Hepatocyte (in vitro differentiated cells): Measurements from ENCODE around the gene MECR. TPM values are rescaled to one million over a fixed set of nuclear protein-coding genes. Genes with fewer than 3 reads are reported as not detected.

Source experiments
- DNase-seq: peaks from one replicate; pipeline ENCODE4 v3.0.0-alpha.2; 2016; ENCODE audit warnings: low spot score
- H2AFZ ChIP-seq: fragments of 200-600 bp; sonication (generic); 2 replicates; pipeline ENCODE4 v1.6.0; 2016; ENCODE audit warnings: antibody characterized with exemption, mild to moderate bottlenecking
- H3K27ac ChIP-seq: fragments of 200-600 bp; sonication (generic); 2 replicates; pipeline ENCODE4 v1.5.1; 2016; ENCODE audit warnings: mild to moderate bottlenecking
- H3K27me3 ChIP-seq: fragments of 200-600 bp; sonication (generic); 2 replicates; pipeline ENCODE4 v1.6.1; 2016
- H3K36me3 ChIP-seq: fragments of 200-600 bp; sonication (generic); replicated peaks from 2 replicates; pipeline ENCODE4 v1.5.1; 2016; ENCODE audit warnings: low read depth; ENCODE audit not compliant: insufficient read depth
- H3K4me1 ChIP-seq: fragments of 200-600 bp; sonication (generic); 2 replicates; pipeline ENCODE4 v1.5.1; 2016; ENCODE audit warnings: mild to moderate bottlenecking, moderate library complexity; ENCODE audit not compliant: insufficient read depth
- H3K4me2 ChIP-seq: fragments of 200-600 bp; sonication (generic); 2 replicates; pipeline ENCODE4 v1.6.0; 2016
- H3K4me3 ChIP-seq: fragments of 200-600 bp; sonication (generic); 2 replicates; pipeline ENCODE4 v1.5.1; 2016; ENCODE audit warnings: mild to moderate bottlenecking
- H3K79me2 ChIP-seq: fragments of 200-600 bp; sonication (generic); 2 replicates; pipeline ENCODE4 v1.6.0; 2017; ENCODE audit warnings: mild to moderate bottlenecking
- H3K9me2 ChIP-seq: fragments of 200-600 bp; sonication (generic); replicated peaks from 2 replicates; pipeline ENCODE4 v1.6.0; 2017; ENCODE audit warnings: mild to moderate bottlenecking; ENCODE audit not compliant: insufficient read depth
- H3K9me3 ChIP-seq: fragments of 200-600 bp; sonication (generic); 2 replicates; pipeline ENCODE4 v1.5.1; 2016; ENCODE audit warnings: low read depth, mild to moderate bottlenecking
- H4K20me1 ChIP-seq: fragments of 200-600 bp; sonication (generic); 2 replicates; pipeline ENCODE4 v1.6.0; 2016; ENCODE audit warnings: mild to moderate bottlenecking; ENCODE audit not compliant: insufficient read depth, poor library complexity, severe bottlenecking
- CTCF ChIP-seq: fragments of 200-600 bp; sonication (generic); IDR thresholded peaks from 2 replicates; pipeline ENCODE4 v1.5.1; 2016; ENCODE audit warnings: antibody characterized with exemption, mild to moderate bottlenecking; ENCODE audit not compliant: poor library complexity
- EZH2 ChIP-seq: fragments of 200-600 bp; sonication (generic); IDR thresholded peaks from 2 replicates; pipeline ENCODE4 v1.6.1; 2016; ENCODE audit warnings: antibody characterized with exemption, mild to moderate bottlenecking, borderline replicate concordance
- EZH2phosphoT487 ChIP-seq: fragments of 200-600 bp; sonication (generic); IDR thresholded peaks from one replicate; pipeline ENCODE4 v1.6.1; 2018; ENCODE audit warnings: antibody characterized with exemption, mild to moderate bottlenecking, low read depth, moderate library complexity; ENCODE audit not compliant: unreplicated experiment, severe bottlenecking
- WGBS: methylation state at CpG from one replicate; pipeline ENCODE4 v1.1.6; 2016; ENCODE audit warnings: low lambda C conversion rate; ENCODE audit errors: missing lambda C conversion rate; 5-methylcytosine and 5-hydroxymethylcytosine counted together
- polyA plus RNA-seq: library from polyadenylated mRNA; unstranded; fragments of >200 nt; fragmentation: Nextera tagmentation; extraction: Ambion mirVana; gene quantifications from 2 replicates; pipeline ENCODE4 v1.2.1, GENCODE V29; 2016
- total RNA-seq: library from RNA; depleted of rRNA; stranded (reverse); fragments of >200 nt; gene quantifications from 2 replicates; pipeline ENCODE4 v1.2.3, GENCODE V29; 2014

Gene MECR
- total and polyA plus RNA-seq, 2 experiments from 2014 or later = 14.2 to 35.2 TPM

GRCh38 chr1:29249951-29250581, 19.3 kb upstream of the MECR start:
- H3K36me3 ChIP-seq = no peaks in the 10 kb centered on the region
- peaks cover 25% of the 10 kb centered on the region for H3K4me1 ChIP-seq
- no peak overlapping the region for H3K4me2 ChIP-seq
- peak overlapping the region; percentile 85 for H3K27ac ChIP-seq
- H3K4me3 ChIP-seq = no peak overlapping the region
- H3K9me2 ChIP-seq = no peaks in the 10 kb centered on the region
- no peak for DNase-seq
- no peaks in the 10 kb centered on the region for H3K9me3 ChIP-seq
- 98% methylated on average over 2 of the region's 2 CpGs for WGBS
- H3K79me2 ChIP-seq = peaks cover 20% of the 10 kb centered on the region
- H4K20me1 ChIP-seq = peaks cover 4% of the 10 kb centered on the region
- no peak for TF ChIP-seq CTCF
- no peak for TF ChIP-seq EZH2
- no peak for TF ChIP-seq EZH2phosphoT487
- H3K27me3 ChIP-seq = no peaks in the 10 kb centered on the region
- H2AFZ ChIP-seq = no peak overlapping the region

- H4K20me1 ChIP-seq = peaks cover 4% of the 10 kb centered on the region
- no peak overlapping the region for H3K4me3 ChIP-seq
- no peaks in the 10 kb centered on the region for H3K27me3 ChIP-seq
- no peaks in the 10 kb centered on the region for H3K9me2 ChIP-seq
- TF ChIP-seq EZH2 = no peak
- no peak for TF ChIP-seq CTCF
- TF ChIP-seq EZH2phosphoT487 = no peak
- no peaks in the 10 kb centered on the region for H3K9me3 ChIP-seq
- H3K79me2 ChIP-seq = peaks cover 18% of the 10 kb centered on the region
- peak; percentile 68 for DNase-seq
- H3K36me3 ChIP-seq = no peaks in the 10 kb centered on the region
- no peak overlapping the region for H2AFZ ChIP-seq
- peak overlapping the region; percentile 85 for H3K27ac ChIP-seq
- WGBS = 25% methylated on average over 8 of the region's 8 CpGs
- peak overlapping the region; percentile 43 for H3K4me2 ChIP-seq
- H3K4me1 ChIP-seq = peaks cover 25% of the 10 kb centered on the region
Measured at GRCh38 chr1:29249170-29249691, 18.5 kb upstream of the MECR start.

- peaks cover 4% of the 10 kb centered on the region for H4K20me1 ChIP-seq
- peaks cover 21% of the 10 kb centered on the region for H3K79me2 ChIP-seq
- no peaks in the 10 kb centered on the region for H3K9me3 ChIP-seq
- H2AFZ ChIP-seq = no peak overlapping the region
- no peak for DNase-seq
- H3K36me3 ChIP-seq = no peaks in the 10 kb centered on the region
- peaks cover 25% of the 10 kb centered on the region for H3K4me1 ChIP-seq
- TF ChIP-seq EZH2phosphoT487 (no peak), EZH2 (no peak)
- 62% methylated on average over 2 of the region's 2 CpGs for WGBS
- no peaks in the 10 kb centered on the region for H3K27me3 ChIP-seq
- H3K27ac ChIP-seq = no peak overlapping the region
- no peaks in the 10 kb centered on the region for H3K9me2 ChIP-seq
- H3K4me2 ChIP-seq = no peak overlapping the region
- no peak overlapping the region for H3K4me3 ChIP-seq
Measured at GRCh38 chr1:29248409-29248808, 17.7 kb upstream of the MECR start.

- no peak for DNase-seq
- Histone ChIP-seq H3K27ac (no peak overlapping the region), H3K4me2 (no peak overlapping the region), H3K9me3 (no peaks in the 10 kb centered on the region), H3K79me2 (peaks cover 27% of the 10 kb centered on the region), H3K27me3 (no peaks in the 10 kb centered on the region), H3K4me1 (peaks cover 25% of the 10 kb centered on the region), H3K36me3 (no peaks in the 10 kb centered on the region), H3K9me2 (no peaks in the 10 kb centered on the region), H2AFZ (no peak overlapping the region), H3K4me3 (no peak overlapping the region), H4K20me1 (peaks cover 4% of the 10 kb centered on the region)
- TF ChIP-seq EZH2 (no peak), EZH2phosphoT487 (no peak), CTCF (no peak)
- 93% methylated on average over 8 of the region's 8 CpGs for WGBS
Measured at GRCh38 chr1:29247571-29248273, 17.0 kb upstream of the MECR start.
